B cell (primary cell): ENCODE measurements around the gene GNB2.

Experiments
- EZH2 ChIP-seq: IDR thresholded peaks from 2 replicates; pipeline ENCODE4 v1.6.1; 2012; ENCODE audit warnings: borderline replicate concordance, low read depth, mild to moderate bottlenecking, moderate library complexity, low read length; ENCODE audit not compliant: insufficient read depth, poor library complexity, severe bottlenecking
- TF ChIP-seq, protein P1 (sequence below): fragments of 200-600 bp; IDR thresholded peaks from one replicate; pipeline ENCODE4 v1.8.0; 2022; ENCODE audit warnings: antibody characterized with exemption, mild to moderate bottlenecking

DNA sequence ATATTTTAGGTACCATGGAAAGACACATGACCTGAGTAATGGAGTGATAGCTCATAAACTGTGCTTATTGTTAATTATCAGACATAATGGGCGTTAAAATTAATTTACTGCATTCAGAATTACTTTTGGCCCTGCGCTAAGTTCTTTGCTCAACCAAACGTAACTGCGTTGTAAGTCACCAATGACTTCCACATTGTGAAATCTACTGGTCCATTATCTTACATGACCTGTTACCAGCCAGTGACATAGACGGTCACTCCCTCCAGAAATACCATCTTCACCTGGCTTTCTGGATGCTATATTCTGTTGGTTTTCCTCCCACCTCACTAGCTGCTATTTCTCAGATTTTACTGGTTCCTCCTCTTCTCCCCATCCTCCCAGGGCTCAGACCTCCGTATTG lies 25.5 kb downstream of the GNB2 start:
- TF ChIP-seq, protein P1, sequence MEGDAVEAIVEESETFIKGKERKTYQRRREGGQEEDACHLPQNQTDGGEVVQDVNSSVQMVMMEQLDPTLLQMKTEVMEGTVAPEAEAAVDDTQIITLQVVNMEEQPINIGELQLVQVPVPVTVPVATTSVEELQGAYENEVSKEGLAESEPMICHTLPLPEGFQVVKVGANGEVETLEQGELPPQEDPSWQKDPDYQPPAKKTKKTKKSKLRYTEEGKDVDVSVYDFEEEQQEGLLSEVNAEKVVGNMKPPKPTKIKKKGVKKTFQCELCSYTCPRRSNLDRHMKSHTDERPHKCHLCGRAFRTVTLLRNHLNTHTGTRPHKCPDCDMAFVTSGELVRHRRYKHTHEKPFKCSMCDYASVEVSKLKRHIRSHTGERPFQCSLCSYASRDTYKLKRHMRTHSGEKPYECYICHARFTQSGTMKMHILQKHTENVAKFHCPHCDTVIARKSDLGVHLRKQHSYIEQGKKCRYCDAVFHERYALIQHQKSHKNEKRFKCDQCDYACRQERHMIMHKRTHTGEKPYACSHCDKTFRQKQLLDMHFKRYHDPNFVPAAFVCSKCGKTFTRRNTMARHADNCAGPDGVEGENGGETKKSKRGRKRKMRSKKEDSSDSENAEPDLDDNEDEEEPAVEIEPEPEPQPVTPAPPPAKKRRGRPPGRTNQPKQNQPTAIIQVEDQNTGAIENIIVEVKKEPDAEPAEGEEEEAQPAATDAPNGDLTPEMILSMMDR: no peak
- TF ChIP-seq EZH2: no peak
